Gastrocnemius medialis (tissue), 4 donors: ENCODE measurements around the gene CCDC12. TPM values are rescaled to one million over a fixed set of nuclear protein-coding genes. Genes with fewer than 3 reads are reported as not detected.

Experiments
- ATAC-seq, 2 donors: fragments of 150-250 bp; one replicate each; pipeline ENCODE4 v1.9.1; 2016
- DNase-seq, 2 donors: peaks; one replicate each; pipeline ENCODE4 v3.0.0-alpha.2; 2019
- H3K27ac ChIP-seq, 4 donors: fragments of 200-600 bp; sonication (generic); 1 replicate in 1 of 4; 2 replicates in 3 of 4; pipeline ENCODE4 v1.5.1; 2016 to 2018; ENCODE audit warnings: mild to moderate bottlenecking in 2 of 4, moderate library complexity in 1 of 4
- H3K27me3 ChIP-seq, 3 donors: fragments of 200-600 bp; sonication (generic) in 2 of 3; 1 replicate in 1 of 3; 2 replicates in 2 of 3; pipeline versions ENCODE4 v1.5.1 to v1.6.0; 2016 to 2019; ENCODE audit warnings: mild to moderate bottlenecking in 1 of 3, moderate library complexity in 1 of 3
- H3K36me3 ChIP-seq, 2 donors: fragments of 200-600 bp; sonication (generic) in 1 of 2; one replicate each; pipeline ENCODE4 v1.5.1; 2017 to 2018
- H3K4me1 ChIP-seq, 2 donors: fragments of 200-600 bp; sonication (generic) in 1 of 2; one replicate each; pipeline ENCODE4 v1.5.1; 2016 to 2017; ENCODE audit warnings: mild to moderate bottlenecking in 2 of 2
- H3K4me3 ChIP-seq, 4 donors: fragments of 200-600 bp; sonication (generic) in 3 of 4; 1 replicate in 1 of 4; 2 replicates in 3 of 4; pipeline ENCODE4 v1.5.1; 2016 to 2019; ENCODE audit warnings: mild to moderate bottlenecking in 2 of 4
- H3K9me3 ChIP-seq, 3 donors: fragments of 200-600 bp; sonication (generic) in 2 of 3; 1 replicate in 1 of 3; 2 replicates in 2 of 3; pipeline ENCODE4 v1.5.1; 2016 to 2019
- POLR2A ChIP-seq, 2 donors: fragments of 450-650 bp; IDR thresholded peaks; one replicate each; pipeline ENCODE4 v1.6.1; 2017; ENCODE audit warnings: antibody characterized with exemption in 2 of 2, mild to moderate bottlenecking in 2 of 2, moderate library complexity in 2 of 2
- in situ Hi-C, 4 donors: fragments of 200-750 bp; cut with MboI; loops; one replicate each; pipeline versions ENCODE4 v1.15.0 to v1.8.0; 2017; ENCODE audit warnings: low sequenced_read_pairs in 4 of 4
- intact Hi-C: fragments of 100-400 bp; cut with DNase I; formaldehyde crosslinking; loops from one replicate; pipeline ENCODE4 v1.15.1; 2023; ENCODE audit warnings: low total_unique reads
- total RNA-seq, 4 donors: library from RNA; depleted of rRNA; stranded (reverse); fragments of >200 nt; gene quantifications; one replicate each; pipeline versions ENCODE4 v1.1.0 to v1.2.3, GENCODE V29; 2016
- TF ChIP-seq, protein P1 (sequence below), 5 experiments: fragments of 450-650 bp in 3 of 5; fragments of 200-600 bp in 2 of 5; sonication (generic) in 2 of 5; IDR thresholded peaks in 4 of 5; conservative IDR thresholded peaks in 1 of 5; 1 replicate in 4 of 5; 2 replicates in 1 of 5; pipeline ENCODE4 v1.5.1; 2016 to 2019; ENCODE audit warnings: antibody characterized with exemption in 5 of 5, mild to moderate bottlenecking in 3 of 5, moderate library complexity in 3 of 5

Gene CCDC12
- total RNA-seq, 4 donors from 2014 or later, result 24.6 to 32.0 (median 29.0) TPM

DNA sequence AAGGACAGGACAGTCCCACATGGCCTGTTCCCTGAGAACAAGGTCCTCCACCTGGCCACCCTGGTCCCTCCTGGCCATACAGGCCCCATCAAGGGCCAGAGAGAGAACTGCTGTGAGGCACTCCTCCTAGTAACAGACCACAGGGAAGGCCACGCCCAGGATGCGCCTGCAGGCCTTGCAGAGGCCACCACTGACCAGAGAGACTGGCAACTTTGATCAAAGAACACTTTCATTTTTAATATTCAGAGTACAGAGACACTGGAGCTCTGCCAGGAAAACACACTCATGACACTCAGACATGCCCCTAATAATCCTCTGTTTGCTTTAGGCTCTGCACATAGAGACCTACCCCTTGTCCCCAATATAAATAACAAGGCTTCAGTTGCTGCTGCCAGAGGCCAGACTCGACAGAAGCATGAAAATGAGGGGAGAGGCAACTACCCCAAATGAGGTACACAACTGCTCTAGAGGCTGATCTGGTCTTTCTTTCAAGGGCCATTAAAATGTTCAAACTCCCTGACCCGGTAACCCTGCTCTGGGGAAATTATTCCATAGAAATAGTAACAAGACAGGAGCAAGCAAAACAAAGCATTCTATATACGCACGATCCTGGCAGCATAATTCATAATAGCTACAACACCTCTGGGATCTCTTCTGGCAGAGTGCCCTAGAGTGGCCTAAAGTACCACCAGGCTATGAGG lies 44.8 kb downstream of the CCDC12 start:
- Histone ChIP-seq H3K4me1 (peaks cover 98 to 100% of the 10 kb centered on the region in 2 donors), H3K27me3 (no peaks in the 10 kb centered on the region), H3K27ac (peak overlapping the region; percentile 77 to 96 (median 92)), H3K4me3 (no peak overlapping the region), H3K36me3 (no peaks in the 10 kb centered on the region), H3K9me3 (no peaks in the 10 kb centered on the region)
- no peak for ATAC-seq
- intact Hi-C loops, result loop anchor here (5.0 to 10.0 kb wide), 3 partner anchors 86 to 367 kb away; partner anchors contain the start of genes LRRC2 and SETD2
- peak in 1 of 2 donors; percentile 44 for DNase-seq
- TF ChIP-seq, protein P1, sequence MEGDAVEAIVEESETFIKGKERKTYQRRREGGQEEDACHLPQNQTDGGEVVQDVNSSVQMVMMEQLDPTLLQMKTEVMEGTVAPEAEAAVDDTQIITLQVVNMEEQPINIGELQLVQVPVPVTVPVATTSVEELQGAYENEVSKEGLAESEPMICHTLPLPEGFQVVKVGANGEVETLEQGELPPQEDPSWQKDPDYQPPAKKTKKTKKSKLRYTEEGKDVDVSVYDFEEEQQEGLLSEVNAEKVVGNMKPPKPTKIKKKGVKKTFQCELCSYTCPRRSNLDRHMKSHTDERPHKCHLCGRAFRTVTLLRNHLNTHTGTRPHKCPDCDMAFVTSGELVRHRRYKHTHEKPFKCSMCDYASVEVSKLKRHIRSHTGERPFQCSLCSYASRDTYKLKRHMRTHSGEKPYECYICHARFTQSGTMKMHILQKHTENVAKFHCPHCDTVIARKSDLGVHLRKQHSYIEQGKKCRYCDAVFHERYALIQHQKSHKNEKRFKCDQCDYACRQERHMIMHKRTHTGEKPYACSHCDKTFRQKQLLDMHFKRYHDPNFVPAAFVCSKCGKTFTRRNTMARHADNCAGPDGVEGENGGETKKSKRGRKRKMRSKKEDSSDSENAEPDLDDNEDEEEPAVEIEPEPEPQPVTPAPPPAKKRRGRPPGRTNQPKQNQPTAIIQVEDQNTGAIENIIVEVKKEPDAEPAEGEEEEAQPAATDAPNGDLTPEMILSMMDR (IDR thresholded peaks at IDR 0.05 in 4 of 5, conservative IDR thresholded peaks at IDR 0.05 in 1 of 5), result no peak
- TF ChIP-seq POLR2A (IDR thresholded peaks at IDR 0.05), result no peak
- in situ Hi-C loops, result no loop called here

DNA sequence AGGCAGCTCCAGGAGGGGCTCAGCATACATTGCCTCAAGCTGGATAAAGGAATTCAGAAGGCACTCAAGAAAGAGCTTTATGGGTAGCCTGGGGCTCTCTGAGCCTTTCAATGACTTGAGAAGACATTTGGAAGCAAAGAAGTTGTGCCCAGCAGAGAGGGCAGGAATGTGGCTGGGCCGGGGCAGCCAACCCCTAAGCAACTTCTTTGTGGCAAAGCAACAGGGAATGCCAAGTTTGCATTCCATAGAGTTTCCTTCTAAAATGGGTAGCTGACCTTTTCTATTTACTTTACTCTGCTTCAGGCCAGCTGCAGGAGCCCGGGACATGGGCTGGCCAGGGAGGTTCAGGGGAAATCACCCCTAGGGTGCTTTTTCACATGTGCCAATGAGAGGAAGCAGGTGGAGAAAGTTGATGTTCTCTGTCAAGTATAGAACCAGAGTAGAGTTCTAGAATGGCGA lies 45.6 kb downstream of the CCDC12 start:
- in situ Hi-C loops (no loop called here), intact Hi-C loops (loop anchor here (5.0 to 10.0 kb wide), 3 partner anchors 86 to 366 kb away; partner anchors contain the start of genes LRRC2 and SETD2)
- Histone ChIP-seq H3K27ac (peak overlapping the region; percentile 77 to 96 (median 92)), H3K4me1 (peaks cover 98 to 100% of the 10 kb centered on the region in 2 donors), H3K27me3 (no peaks in the 10 kb centered on the region), H3K4me3 (no peak overlapping the region), H3K36me3 (no peaks in the 10 kb centered on the region), H3K9me3 (no peaks in the 10 kb centered on the region)
- ATAC-seq (no peak), DNase-seq (peak in 1 of 2 donors; percentile 5)
- TF ChIP-seq POLR2A (IDR thresholded peaks at IDR 0.05), result no peak
- TF ChIP-seq, protein P1 (IDR thresholded peaks at IDR 0.05 in 4 of 5, conservative IDR thresholded peaks at IDR 0.05 in 1 of 5), result no peak

DNA sequence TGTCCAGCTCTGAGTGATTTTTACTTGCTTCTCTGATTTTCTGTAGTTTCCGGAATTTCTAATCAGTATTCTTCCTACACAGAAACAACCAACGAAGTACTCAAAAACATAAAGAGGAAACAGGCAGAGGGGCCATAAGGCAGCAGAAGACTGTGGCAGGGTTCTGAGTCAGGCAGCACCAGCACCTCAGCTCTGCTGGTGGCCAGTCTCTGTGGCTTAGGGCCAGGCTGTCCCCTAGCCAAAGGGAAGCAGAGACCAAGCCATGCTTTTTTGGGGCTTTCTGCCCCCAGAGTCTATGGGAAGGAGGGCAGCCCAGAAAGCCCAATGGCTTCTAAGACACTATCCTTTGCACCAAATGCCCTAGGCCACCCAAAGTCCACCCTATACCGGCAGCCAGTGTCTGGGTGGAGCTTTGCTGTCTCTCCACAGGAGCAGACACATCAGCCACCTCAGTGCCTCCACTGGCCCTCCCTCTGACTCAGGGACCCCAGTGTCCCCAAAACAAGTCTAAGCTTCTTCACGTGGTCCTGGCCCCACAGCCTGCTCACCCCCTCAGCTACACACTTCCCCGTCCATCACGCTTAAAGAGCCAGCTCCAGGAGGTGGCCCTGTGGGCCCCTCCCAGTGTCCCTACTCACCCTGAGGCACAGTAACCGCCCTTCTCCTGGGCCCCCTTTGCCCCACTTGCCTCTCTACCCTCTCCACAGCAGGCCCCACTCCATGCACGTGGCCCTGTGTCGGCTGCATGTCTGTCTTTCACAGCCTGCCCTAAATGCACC lies 46.2 kb downstream of the CCDC12 start:
- in situ Hi-C loops, result no loop called here
- DNase-seq (peak in 1 of 2 donors; percentile 36), ATAC-seq (no peak)
- no peaks in the 10 kb centered on the region for H3K9me3 ChIP-seq
- no peaks in the 10 kb centered on the region for H3K27me3 ChIP-seq
- intact Hi-C loops, result loop anchor here (5.0 to 10.0 kb wide), 3 partner anchors 87 to 366 kb away; partner anchors contain the start of genes LRRC2 and SETD2
- H3K36me3 ChIP-seq, result peaks cover 0 to 2% of the 10 kb centered on the region in 2 donors
- peaks cover 96 to 100% of the 10 kb centered on the region in 2 donors for H3K4me1 ChIP-seq
- TF ChIP-seq, protein P1 (IDR thresholded peaks at IDR 0.05 in 4 of 5, conservative IDR thresholded peaks at IDR 0.05 in 1 of 5), result no peak
- no peak for TF ChIP-seq POLR2A (IDR thresholded peaks at IDR 0.05)
- no peak overlapping the region for H3K4me3 ChIP-seq
- peak overlapping the region; percentile 77 to 96 (median 92) for H3K27ac ChIP-seq

DNA sequence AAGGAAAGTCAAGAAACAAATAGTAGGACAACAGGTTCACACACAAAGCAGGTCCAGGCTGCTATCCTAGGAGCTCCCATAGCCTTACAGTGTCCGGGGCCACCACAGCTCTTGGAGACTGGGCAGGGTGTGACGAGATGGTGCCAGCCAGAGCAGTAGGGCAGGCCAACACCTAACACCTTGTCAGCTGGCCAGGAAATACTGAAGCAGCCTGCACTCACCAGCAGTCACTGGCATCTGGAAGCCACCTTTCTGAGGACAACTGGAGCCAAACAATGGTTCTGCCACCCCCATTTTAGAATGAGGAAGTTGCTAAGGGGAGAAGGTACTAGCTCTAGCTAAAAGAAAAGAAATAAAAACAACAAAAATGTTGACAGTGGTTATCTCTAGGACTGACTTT lies 47.2 kb downstream of the CCDC12 start:
- H3K4me1 ChIP-seq, result peaks cover 89 to 96% of the 10 kb centered on the region in 2 donors
- no peak overlapping the region for H3K4me3 ChIP-seq
- H3K9me3 ChIP-seq, result no peaks in the 10 kb centered on the region
- peak overlapping the region; percentile 77 to 96 (median 92) for H3K27ac ChIP-seq
- no peaks in the 10 kb centered on the region for H3K27me3 ChIP-seq
- peaks cover 0 to 12% of the 10 kb centered on the region in 2 donors for H3K36me3 ChIP-seq
- DNase-seq (peak; percentile 73 to 90), ATAC-seq (peak; percentile 72 to 76)
- intact Hi-C loops (loop anchor here (10.0 kb wide), 1 partner anchor 395 kb away; no protein-coding TSS in a partner anchor), in situ Hi-C loops (no loop called here)
- TF ChIP-seq, protein P1 (IDR thresholded peaks at IDR 0.05 in 4 of 5, conservative IDR thresholded peaks at IDR 0.05 in 1 of 5), result no peak
- TF ChIP-seq POLR2A (IDR thresholded peaks at IDR 0.05), result peak in 1 of 2 donors; percentile 23
